ENCODE results near the gene REL.
"Not testable (repeated sequence)": the region's sequence is repeated elsewhere in the genome, so short reads cannot be mapped to it uniquely, and the experiment has no call there.

REL gene

GRCh38 chr2:60907329-60907728, 26.0 kb downstream of the REL start:
- ChIA-PET CTCF (no interaction called here), POLR2A (no interaction called here)

DNA sequence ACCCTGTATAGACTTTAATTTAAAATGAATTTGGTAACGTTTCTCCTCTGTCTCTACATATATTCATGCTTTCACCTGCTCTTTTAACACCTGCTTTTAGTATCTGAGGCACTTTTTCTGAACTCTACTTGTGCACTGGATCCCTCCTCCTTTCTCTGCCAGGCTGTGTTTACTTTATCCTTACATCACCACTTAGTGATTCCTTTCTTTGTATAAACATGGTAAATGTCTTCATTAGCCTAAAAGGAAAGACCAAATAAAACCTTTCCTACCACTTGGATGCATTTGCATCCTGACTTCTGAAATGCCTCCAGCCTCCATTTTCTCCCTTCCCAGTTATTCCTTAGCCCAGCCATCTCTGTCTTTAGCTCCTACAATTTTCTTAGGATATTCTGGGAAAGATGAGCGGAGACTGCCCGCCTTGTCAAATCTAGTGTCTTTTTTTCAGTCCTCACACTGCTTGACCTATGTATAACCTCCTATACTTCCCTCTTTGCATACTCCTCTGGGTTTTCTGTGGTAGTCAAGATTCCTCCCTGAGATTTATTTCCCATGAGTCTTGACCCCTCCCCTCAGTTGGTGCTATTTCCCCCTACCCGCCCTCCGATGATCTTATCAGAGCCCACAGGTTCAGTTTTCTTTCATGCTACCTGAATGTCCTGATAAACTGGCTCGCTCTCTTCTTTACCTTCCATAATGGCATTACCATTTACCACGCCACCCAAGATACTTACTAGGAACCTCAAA, 44.8 kb downstream of the REL start:
- ChIA-PET POLR2A (no interaction called here), CTCF (interaction anchor here (0.6 to 1.3 kb wide), 2 partner anchors 48 to 73 kb away, joined by 3 to 7 read pairs; no protein-coding TSS in a partner anchor)
- no peak overlapping the region for H3K4me3 ChIP-seq (ENCODE audit: low read depth, low read length)
- peak; percentile 10 for DNase-seq (ENCODE audit: low read depth, low spot score)
- no peak for TF ChIP-seq CTCF (IDR thresholded peaks at IDR 0.05; ENCODE audit: insufficient read depth, low read length, missing control alignments)

More at GRCh38 chr2:60907329-60907728, 26.0 kb downstream of the REL start:
- H3K4me3 ChIP-seq (ENCODE audit: low read depth, low read length), result no peak overlapping the region
- DNase-seq (ENCODE audit: low read depth, low spot score), result no peak
- no peak for TF ChIP-seq CTCF (IDR thresholded peaks at IDR 0.05; ENCODE audit: insufficient read depth, low read length, missing control alignments)

- DNase-seq (ENCODE audit: low read depth, low spot score), result peak; percentile 47
- ChIA-PET CTCF (interaction anchor here (0.6 to 1.3 kb wide), 3 partner anchors 47 to 133 kb away, joined by 3 to 7 read pairs (median 3); no protein-coding TSS in a partner anchor), POLR2A (no interaction called here)
- no peak overlapping the region for H3K4me3 ChIP-seq (ENCODE audit: low read depth, low read length)
- no peak for TF ChIP-seq CTCF (IDR thresholded peaks at IDR 0.05; ENCODE audit: insufficient read depth, low read length, missing control alignments)
Observed at GRCh38 chr2:60926741-60927552, 45.6 kb downstream of the REL start.

DNA sequence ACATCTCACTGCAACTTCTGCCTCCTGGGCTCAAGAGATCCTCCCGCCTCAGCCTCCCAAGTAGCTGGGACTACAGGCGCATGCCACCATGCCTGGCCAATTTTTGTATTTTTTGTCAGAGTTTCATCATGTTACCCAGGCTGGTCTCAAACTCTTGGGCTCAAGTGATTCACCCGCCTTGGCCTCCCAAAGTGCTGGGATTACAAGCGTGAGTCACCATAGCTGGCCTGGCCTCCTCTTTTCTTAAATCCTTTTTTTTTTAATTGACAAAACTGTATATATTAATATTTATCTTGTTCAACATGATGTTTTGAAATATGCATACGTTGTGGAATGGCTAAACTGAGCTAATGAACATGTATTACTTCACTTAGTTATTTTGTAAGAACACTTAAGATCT, 50.7 kb downstream of the REL start:
- DNase-seq (ENCODE audit: low read depth, low spot score); POLR2A ChIA-PET; H3K4me3 ChIP-seq (ENCODE audit: low read depth, low read length): not testable (repeated sequence)
- CTCF ChIA-PET, result interaction anchor here (1.3 kb wide), 1 partner anchor 13 kb away, joined by 3 read pairs; no protein-coding TSS in a partner anchor

- TF ChIP-seq CTCF (IDR thresholded peaks at IDR 0.05; ENCODE audit: insufficient read depth, low read length, missing control alignments), result no peak
- POLR2A ChIA-PET, result no interaction called here
- CTCF ChIA-PET, result no interaction called here
- no peak for DNase-seq (ENCODE audit: low read depth, low spot score)
- H3K4me3 ChIP-seq (ENCODE audit: low read depth, low read length), result no peak overlapping the region
Observed at GRCh38 chr2:60932954-60933353, 51.6 kb downstream of the REL start.

GRCh38 chr2:60934165-60934722, 52.9 kb downstream of the REL start:
- TF ChIP-seq CTCF (IDR thresholded peaks at IDR 0.05; ENCODE audit: insufficient read depth, low read length, missing control alignments), result no peak
- no peak for DNase-seq (ENCODE audit: low read depth, low spot score)
- ChIA-PET POLR2A (no interaction called here), CTCF (no interaction called here)
- H3K4me3 ChIP-seq (ENCODE audit: low read depth, low read length), result no peak overlapping the region

Measured in AG04449 (cell line).